ENCODE results near the gene COPS7A.
"Not testable (repeated sequence)": the region's sequence is repeated elsewhere in the genome, so short reads cannot be mapped to it uniquely, and the experiment has no call there.

The COPS7A gene

GRCh38 chr12:6742080-6742479, 18.2 kb downstream of the COPS7A start:
- H3K27ac ChIP-seq (ENCODE audit: low read length, poor library complexity, severe bottlenecking); H3K18ac ChIP-seq (ENCODE audit: low read depth in 1 of 2, low read length in 2 of 2); H4K91ac ChIP-seq (ENCODE audit: low read length); H3K4me1 ChIP-seq (ENCODE audit: control insufficient read depth, insufficient read depth, low read depth, low read length); H3K4me2 ChIP-seq (ENCODE audit: low read length, poor library complexity, severe bottlenecking); H3K4me3 ChIP-seq (ENCODE audit: insufficient read depth in 1 of 2, low read depth in 1 of 2, low read length in 2 of 2); H2AFZ ChIP-seq (ENCODE audit: low read depth, low read length); H2BK15ac ChIP-seq (ENCODE audit: low read depth, poor library complexity, severe bottlenecking); H3K23ac ChIP-seq (ENCODE audit: low read length in 2 of 2); H3K79me1 ChIP-seq (replicated peaks; ENCODE audit: low read length, poor library complexity, severe bottlenecking); H3K4ac ChIP-seq (ENCODE audit: low read depth in 1 of 2, low read length in 2 of 2); H3K14ac ChIP-seq (ENCODE audit: low read length in 2 of 2); H4K8ac ChIP-seq (ENCODE audit: low read length); H3K9ac ChIP-seq (ENCODE audit: low read length); H3K27me3 ChIP-seq (ENCODE audit: control insufficient read depth in 1 of 2, insufficient read depth in 1 of 2, low read length in 2 of 2); H2BK120ac ChIP-seq (ENCODE audit: low read depth, low read length); DNase-seq; H2AK5ac ChIP-seq (ENCODE audit: low read length, severe bottlenecking); H2BK12ac ChIP-seq (ENCODE audit: low read length in 2 of 2); H3K9me3 ChIP-seq (ENCODE audit: control insufficient read depth, low read length); H2BK5ac ChIP-seq (ENCODE audit: low read depth, low read length, poor library complexity, severe bottlenecking): not testable (repeated sequence)
- peaks cover 21 to 24% of the 10 kb centered on the region in 2 experiments for H3K36me3 ChIP-seq (ENCODE audit: control insufficient read depth in 1 of 2, insufficient read depth in 2 of 2, low read depth in 1 of 2, low read length in 2 of 2)
- 89% methylated on average over 9 of the region's 12 CpGs for WGBS

DNA sequence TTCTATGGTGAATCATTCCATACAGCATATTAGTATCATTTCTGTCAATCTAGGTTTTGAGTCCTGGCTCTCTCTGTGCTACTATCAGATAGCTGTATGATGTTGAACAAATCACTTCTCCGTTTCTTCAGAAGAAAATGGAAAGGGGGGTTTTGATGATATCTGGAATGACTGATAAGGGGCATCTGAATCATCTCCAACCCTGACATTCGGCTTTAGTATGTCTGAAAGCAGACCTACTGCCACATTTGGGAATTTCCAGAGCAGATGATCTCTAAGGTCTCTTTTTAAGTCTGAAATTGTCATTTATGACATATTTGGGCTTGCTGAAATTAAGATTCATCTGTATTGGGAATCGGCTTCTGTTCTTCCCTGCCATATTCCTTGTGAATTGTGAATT, 19.0 kb downstream of the COPS7A start:
- H4K8ac ChIP-seq (ENCODE audit: low read length): no peak overlapping the region
- H3K27me3 ChIP-seq (ENCODE audit: control insufficient read depth in 1 of 2, insufficient read depth in 1 of 2, low read length in 2 of 2): no peaks in the 10 kb centered on the region
- H4K91ac ChIP-seq (ENCODE audit: low read length): no peak overlapping the region
- H3K79me1 ChIP-seq (replicated peaks; ENCODE audit: low read length, poor library complexity, severe bottlenecking): peaks cover 2% of the 10 kb centered on the region
- H3K14ac ChIP-seq (ENCODE audit: low read length in 2 of 2): no peak overlapping the region
- H3K4ac ChIP-seq (ENCODE audit: low read depth in 1 of 2, low read length in 2 of 2): no peak overlapping the region
- H3K4me3 ChIP-seq (ENCODE audit: insufficient read depth in 1 of 2, low read depth in 1 of 2, low read length in 2 of 2): no peak overlapping the region
- no peaks in the 10 kb centered on the region for H3K9me3 ChIP-seq (ENCODE audit: control insufficient read depth, low read length)
- H3K9ac ChIP-seq (ENCODE audit: low read length): no peak overlapping the region
- peaks cover 29 to 30% of the 10 kb centered on the region in 2 experiments for H3K36me3 ChIP-seq (ENCODE audit: control insufficient read depth in 1 of 2, insufficient read depth in 2 of 2, low read depth in 1 of 2, low read length in 2 of 2)
- no peak overlapping the region for H3K4me2 ChIP-seq (ENCODE audit: low read length, poor library complexity, severe bottlenecking)
- WGBS: 93% methylated on average over 3 of the region's 3 CpGs
- H3K4me1 ChIP-seq (ENCODE audit: control insufficient read depth, insufficient read depth, low read depth, low read length): no peaks in the 10 kb centered on the region
- no peak for DNase-seq
- H3K27ac ChIP-seq (ENCODE audit: low read length, poor library complexity, severe bottlenecking): no peak overlapping the region
- H3K18ac ChIP-seq (ENCODE audit: low read depth in 1 of 2, low read length in 2 of 2): no peak overlapping the region
- H3K23ac ChIP-seq (ENCODE audit: low read length in 2 of 2): no peak overlapping the region
- no peak overlapping the region for H2AK5ac ChIP-seq (ENCODE audit: low read length, severe bottlenecking)
- no peak overlapping the region for H2BK5ac ChIP-seq (ENCODE audit: low read depth, low read length, poor library complexity, severe bottlenecking)
- H2BK12ac ChIP-seq (ENCODE audit: low read length in 2 of 2): no peak overlapping the region
- no peak overlapping the region for H2AFZ ChIP-seq (ENCODE audit: low read depth, low read length)
- H2BK120ac ChIP-seq (ENCODE audit: low read depth, low read length): no peak overlapping the region
- H2BK15ac ChIP-seq (ENCODE audit: low read depth, poor library complexity, severe bottlenecking): no peak overlapping the region

DNA sequence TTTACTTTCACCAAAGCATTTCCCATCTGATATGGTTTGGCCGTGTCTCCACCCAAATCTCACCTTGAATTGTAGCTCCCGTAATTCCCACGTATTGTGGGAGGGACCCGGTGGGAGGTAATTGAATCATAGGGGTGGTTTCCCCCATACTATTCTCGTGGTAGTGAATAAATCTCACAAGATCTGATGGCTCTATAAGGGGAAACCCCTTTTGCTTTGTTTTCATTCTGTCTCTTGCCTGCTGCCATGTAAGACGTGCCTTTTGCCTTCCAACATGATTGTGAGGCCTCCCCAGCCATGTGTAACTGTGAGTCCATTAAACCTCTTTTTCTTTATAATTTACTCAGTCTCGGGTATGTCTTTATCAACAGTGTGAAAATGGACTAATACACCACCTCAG, 19.5 kb downstream of the COPS7A start:
- not testable (repeated sequence) for H2BK5ac ChIP-seq (ENCODE audit: low read depth, low read length, poor library complexity, severe bottlenecking); H3K4me3 ChIP-seq (ENCODE audit: insufficient read depth in 1 of 2, low read depth in 1 of 2, low read length in 2 of 2); H3K79me1 ChIP-seq (replicated peaks; ENCODE audit: low read length, poor library complexity, severe bottlenecking); H3K9ac ChIP-seq (ENCODE audit: low read length); H2BK12ac ChIP-seq (ENCODE audit: low read length in 2 of 2); H3K4me2 ChIP-seq (ENCODE audit: low read length, poor library complexity, severe bottlenecking); H4K8ac ChIP-seq (ENCODE audit: low read length); H3K23ac ChIP-seq (ENCODE audit: low read length in 2 of 2); H2AFZ ChIP-seq (ENCODE audit: low read depth, low read length); H2AK5ac ChIP-seq (ENCODE audit: low read length, severe bottlenecking); H2BK15ac ChIP-seq (ENCODE audit: low read depth, poor library complexity, severe bottlenecking); H3K9me3 ChIP-seq (ENCODE audit: control insufficient read depth, low read length); H4K91ac ChIP-seq (ENCODE audit: low read length); H3K4me1 ChIP-seq (ENCODE audit: control insufficient read depth, insufficient read depth, low read depth, low read length); H3K14ac ChIP-seq (ENCODE audit: low read length in 2 of 2); H2BK120ac ChIP-seq (ENCODE audit: low read depth, low read length); DNase-seq; H3K27me3 ChIP-seq (ENCODE audit: control insufficient read depth in 1 of 2, insufficient read depth in 1 of 2, low read length in 2 of 2); H3K4ac ChIP-seq (ENCODE audit: low read depth in 1 of 2, low read length in 2 of 2); H3K27ac ChIP-seq (ENCODE audit: low read length, poor library complexity, severe bottlenecking); H3K18ac ChIP-seq (ENCODE audit: low read depth in 1 of 2, low read length in 2 of 2)
- WGBS: 77% methylated on average over 7 of the region's 7 CpGs
- peaks cover 33 to 34% of the 10 kb centered on the region in 2 experiments for H3K36me3 ChIP-seq (ENCODE audit: control insufficient read depth in 1 of 2, insufficient read depth in 2 of 2, low read depth in 1 of 2, low read length in 2 of 2)

- no peaks in the 10 kb centered on the region for H3K27me3 ChIP-seq (ENCODE audit: control insufficient read depth in 1 of 2, insufficient read depth in 1 of 2, low read length in 2 of 2)
- no peak overlapping the region for H2BK15ac ChIP-seq (ENCODE audit: low read depth, poor library complexity, severe bottlenecking)
- H2AK5ac ChIP-seq (ENCODE audit: low read length, severe bottlenecking): no peak overlapping the region
- peak overlapping the region; percentile 11 for H3K9ac ChIP-seq (ENCODE audit: low read length)
- WGBS: 93% methylated on average over 12 of the region's 13 CpGs
- no peak overlapping the region for H2BK5ac ChIP-seq (ENCODE audit: low read depth, low read length, poor library complexity, severe bottlenecking)
- H3K27ac ChIP-seq (ENCODE audit: low read length, poor library complexity, severe bottlenecking): no peak overlapping the region
- DNase-seq: no peak
- H3K18ac ChIP-seq (ENCODE audit: low read depth in 1 of 2, low read length in 2 of 2): no peak overlapping the region
- no peak overlapping the region for H3K14ac ChIP-seq (ENCODE audit: low read length in 2 of 2)
- H3K4me2 ChIP-seq (ENCODE audit: low read length, poor library complexity, severe bottlenecking): no peak overlapping the region
- peaks cover 24% of the 10 kb centered on the region for H3K79me1 ChIP-seq (replicated peaks; ENCODE audit: low read length, poor library complexity, severe bottlenecking)
- peaks cover 57 to 60% of the 10 kb centered on the region in 2 experiments for H3K36me3 ChIP-seq (ENCODE audit: control insufficient read depth in 1 of 2, insufficient read depth in 2 of 2, low read depth in 1 of 2, low read length in 2 of 2)
- no peak overlapping the region for H3K4me3 ChIP-seq (ENCODE audit: insufficient read depth in 1 of 2, low read depth in 1 of 2, low read length in 2 of 2)
- H2AFZ ChIP-seq (ENCODE audit: low read depth, low read length): no peak overlapping the region
- no peak overlapping the region for H4K8ac ChIP-seq (ENCODE audit: low read length)
- no peak overlapping the region for H2BK120ac ChIP-seq (ENCODE audit: low read depth, low read length)
- H4K91ac ChIP-seq (ENCODE audit: low read length): no peak overlapping the region
- no peaks in the 10 kb centered on the region for H3K4me1 ChIP-seq (ENCODE audit: control insufficient read depth, insufficient read depth, low read depth, low read length)
- no peaks in the 10 kb centered on the region for H3K9me3 ChIP-seq (ENCODE audit: control insufficient read depth, low read length)
- H2BK12ac ChIP-seq (ENCODE audit: low read length in 2 of 2): no peak overlapping the region
- H3K4ac ChIP-seq (ENCODE audit: low read depth in 1 of 2, low read length in 2 of 2): no peak overlapping the region
- H3K23ac ChIP-seq (ENCODE audit: low read length in 2 of 2): no peak overlapping the region
Observed at GRCh38 chr12:6745741-6746525, 22.1 kb downstream of the COPS7A start.
